ENCODE data around the gene OR2AT4.

DNA sequence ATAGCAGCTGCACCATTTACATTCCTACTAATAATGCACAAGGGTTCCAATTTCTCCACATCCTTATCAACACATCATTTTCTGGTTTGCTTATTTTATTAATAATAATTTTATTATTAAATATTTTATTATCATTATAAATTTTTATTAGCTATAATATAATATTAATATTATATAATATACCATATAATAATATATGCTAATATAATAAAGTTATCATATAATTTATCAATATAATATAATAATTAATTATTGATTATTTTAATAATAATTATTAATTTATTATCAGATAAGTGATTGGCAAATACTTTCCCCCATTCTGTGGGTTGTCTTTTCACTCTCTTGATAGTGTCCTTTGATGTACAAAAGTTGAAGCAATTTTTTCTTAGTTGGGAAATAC is 27.7 kb downstream of the OR2AT4 start:
- TF ChIP-seq CTCF (IDR thresholded peaks at IDR 0.05) (no peak), POLR2A (IDR thresholded peaks at IDR 0.05) (no peak)

Measured in body of pancreas (tissue), 4 donors.